SH-SY5Y (cell line): ENCODE results near the gene TSPAN15.

ENCODE experiments used
- GATA2 ChIP-seq: IDR thresholded peaks from 2 replicates; pipeline ENCODE4 v1.6.1; 2011; ENCODE audit warnings: mild to moderate bottlenecking, low read depth, low read length
- GATA3 ChIP-seq: IDR thresholded peaks from 2 replicates; pipeline ENCODE4 v1.6.1; 2011; ENCODE audit warnings: low read depth, mild to moderate bottlenecking, low read length, moderate library complexity

- TF ChIP-seq GATA2 (no peak), GATA3 (no peak)
Measured at GRCh38 chr10:69497611-69498390, 46.5 kb downstream of the TSPAN15 start.
